ENCODE measurements around the gene DENND5B. TPM values are rescaled to one million over a fixed set of nuclear protein-coding genes. Genes with fewer than 3 reads are reported as not detected.

Gene DENND5B
- total and polyA plus RNA-seq, 10 donors: 4.5 to 42.5 (median 24.6) TPM

GRCh38 chr12:31408763-31409162 lies 182.2 kb downstream of the DENND5B start:
- Histone ChIP-seq H3K4me1 (peaks cover 0 to 27% (median 8%) of the 10 kb centered on the region in 6 donors), H3K36me3 (peaks cover 0 to 40% (median 9%) of the 10 kb centered on the region in 6 donors), H3K4me3 (no peak overlapping the region), H3K9me3 (no peaks in the 10 kb centered on the region), H3K27ac (no peak overlapping the region), H3K27me3 (replicated peaks in 1 of 7) (no peaks in the 10 kb centered on the region)
- no peak for DNase-seq
- 89 to 98% (median 93%) methylated on average over 4 of the region's 4 CpGs for WGBS, 5 donors
- TF ChIP-seq POLR2A (IDR thresholded peaks at IDR 0.05) (no peak), POLR2AphosphoS5 (IDR thresholded peaks at IDR 0.05) (no peak)
- TF ChIP-seq, protein P1, sequence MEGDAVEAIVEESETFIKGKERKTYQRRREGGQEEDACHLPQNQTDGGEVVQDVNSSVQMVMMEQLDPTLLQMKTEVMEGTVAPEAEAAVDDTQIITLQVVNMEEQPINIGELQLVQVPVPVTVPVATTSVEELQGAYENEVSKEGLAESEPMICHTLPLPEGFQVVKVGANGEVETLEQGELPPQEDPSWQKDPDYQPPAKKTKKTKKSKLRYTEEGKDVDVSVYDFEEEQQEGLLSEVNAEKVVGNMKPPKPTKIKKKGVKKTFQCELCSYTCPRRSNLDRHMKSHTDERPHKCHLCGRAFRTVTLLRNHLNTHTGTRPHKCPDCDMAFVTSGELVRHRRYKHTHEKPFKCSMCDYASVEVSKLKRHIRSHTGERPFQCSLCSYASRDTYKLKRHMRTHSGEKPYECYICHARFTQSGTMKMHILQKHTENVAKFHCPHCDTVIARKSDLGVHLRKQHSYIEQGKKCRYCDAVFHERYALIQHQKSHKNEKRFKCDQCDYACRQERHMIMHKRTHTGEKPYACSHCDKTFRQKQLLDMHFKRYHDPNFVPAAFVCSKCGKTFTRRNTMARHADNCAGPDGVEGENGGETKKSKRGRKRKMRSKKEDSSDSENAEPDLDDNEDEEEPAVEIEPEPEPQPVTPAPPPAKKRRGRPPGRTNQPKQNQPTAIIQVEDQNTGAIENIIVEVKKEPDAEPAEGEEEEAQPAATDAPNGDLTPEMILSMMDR (IDR thresholded peaks at IDR 0.05 in 8 of 11, conservative IDR thresholded peaks at IDR 0.05 in 3 of 11): no peak
- intact Hi-C loops (cut with DNase I; ENCODE audit: low total_unique reads): no loop called here

DNA sequence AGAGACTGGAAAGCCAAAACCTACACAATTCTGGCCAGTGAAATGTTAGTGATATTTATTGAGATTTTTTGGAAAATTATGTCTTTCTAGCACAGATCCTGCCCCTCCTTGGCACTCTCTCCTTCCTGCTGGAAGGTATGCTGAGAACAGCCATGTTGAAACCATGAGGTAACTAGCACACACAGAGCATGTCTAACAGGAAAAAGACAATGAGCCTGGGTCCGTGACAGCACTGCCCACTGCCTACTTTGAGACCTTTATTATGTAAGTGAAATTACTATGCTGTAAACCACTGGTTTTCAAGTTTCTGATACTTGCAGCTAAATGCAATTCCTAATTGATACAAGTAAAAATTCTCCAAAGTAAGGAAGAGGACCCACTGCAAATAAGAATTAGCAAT lies 183.4 kb downstream of the DENND5B start:
- H3K27ac ChIP-seq: peak overlapping the region in 1 of 8 donors; percentile 17
- H3K27me3 ChIP-seq (replicated peaks in 1 of 7): no peaks in the 10 kb centered on the region
- TF ChIP-seq POLR2A (IDR thresholded peaks at IDR 0.05): no peak
- no peak for TF ChIP-seq POLR2AphosphoS5 (IDR thresholded peaks at IDR 0.05)
- TF ChIP-seq, protein P1 (IDR thresholded peaks at IDR 0.05 in 8 of 11, conservative IDR thresholded peaks at IDR 0.05 in 3 of 11): no peak
- intact Hi-C loops (cut with DNase I; ENCODE audit: low total_unique reads): no loop called here
- DNase-seq: no peak
- H3K9me3 ChIP-seq: no peaks in the 10 kb centered on the region
- WGBS, 5 donors: 70 to 75% (median 74%) methylated on average over 1 of the region's 1 CpG
- H3K4me1 ChIP-seq: peaks cover 0 to 37% (median 15%) of the 10 kb centered on the region in 6 donors
- H3K4me3 ChIP-seq: no peak overlapping the region
- H3K36me3 ChIP-seq: peaks cover 0 to 28% (median 4%) of the 10 kb centered on the region in 6 donors

- Histone ChIP-seq H3K27me3 (replicated peaks in 1 of 7) (no peaks in the 10 kb centered on the region), H3K4me1 (peaks cover 0 to 37% (median 15%) of the 10 kb centered on the region in 6 donors), H3K4me3 (no peak overlapping the region), H3K27ac (peak overlapping the region in 5 of 8 donors; percentile 15 to 60 (median 39)), H3K36me3 (peaks cover 0 to 28% (median 8%) of the 10 kb centered on the region in 6 donors), H3K9me3 (no peaks in the 10 kb centered on the region)
- TF ChIP-seq POLR2AphosphoS5 (IDR thresholded peaks at IDR 0.05) (no peak), POLR2A (IDR thresholded peaks at IDR 0.05) (no peak)
- TF ChIP-seq, protein P1 (IDR thresholded peaks at IDR 0.05 in 8 of 11, conservative IDR thresholded peaks at IDR 0.05 in 3 of 11): no peak
- intact Hi-C loops (cut with DNase I; ENCODE audit: low total_unique reads): no loop called here
- WGBS, 5 donors: 27 to 59% (median 51%) methylated on average over 1 of the region's 1 CpG
- no peak for DNase-seq
Measured at GRCh38 chr12:31406345-31406744, 184.6 kb downstream of the DENND5B start.

DNA sequence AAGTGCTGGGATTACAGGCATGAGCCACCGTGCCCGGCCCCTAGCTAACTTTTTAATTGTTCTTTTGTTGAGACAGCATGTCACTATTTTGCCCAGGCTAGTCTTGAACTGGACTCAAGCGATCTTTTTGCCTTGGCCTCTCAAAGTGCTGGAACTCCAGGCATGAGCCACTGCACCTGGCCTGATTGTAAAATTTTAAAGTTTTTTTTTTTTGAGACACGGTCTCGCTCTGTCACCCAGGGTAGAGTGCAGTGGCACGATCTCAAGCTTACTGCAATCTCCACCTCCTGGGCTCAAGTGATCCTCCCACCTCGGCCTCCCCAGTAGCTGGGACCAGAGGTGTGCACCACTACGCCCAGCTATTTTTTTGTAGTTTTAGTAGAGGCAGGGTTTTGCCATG lies 185.9 kb downstream of the DENND5B start:
- no peak for TF ChIP-seq POLR2AphosphoS5 (IDR thresholded peaks at IDR 0.05)
- 80 to 90% (median 84%) methylated on average over 8 of the region's 8 CpGs for WGBS, 5 donors
- intact Hi-C loops (cut with DNase I; ENCODE audit: low total_unique reads): no loop called here
- no peak for DNase-seq
- Histone ChIP-seq H3K27me3 (replicated peaks in 1 of 7) (no peaks in the 10 kb centered on the region), H3K36me3 (peaks cover 0 to 31% (median 12%) of the 10 kb centered on the region in 6 donors), H3K4me1 (peaks cover 0 to 37% (median 15%) of the 10 kb centered on the region in 6 donors), H3K9me3 (no peaks in the 10 kb centered on the region), H3K27ac (no peak overlapping the region), H3K4me3 (no peak overlapping the region)
